Calu3 (cell line): ENCODE data around the gene TACC3. TPM values are rescaled to one million over a fixed set of nuclear protein-coding genes. Genes with fewer than 3 reads are reported as not detected.

Source experiments
- BruUV-seq: library from RNA; stranded (reverse); fragments of 400-500 nt; replicated peaks from 2 replicates; lab custom pipeline; 2021; lab: Mats Ljungman, UMichigan
- CTCF ChIA-PET: fragments of 300-600 bp; sonication (Branson Sonifier 250); formaldehyde crosslinking; loops from one replicate; lab custom pipeline; 2022; ENCODE audit warnings: antibody characterized with exemption; lab: Charles Lee
- DNase-seq: peaks from one replicate; pipeline ENCODE4 v3.0.0; 2022
- H3K27ac Mint-ChIP-seq: one replicate; pipeline ENCODE4 v1.8.0; 2022; ENCODE audit warnings: mixed read lengths; ENCODE audit not compliant: unreplicated experiment
- H3K27me3 Mint-ChIP-seq: one replicate; pipeline ENCODE4 v1.8.0; 2022; ENCODE audit warnings: mixed read lengths; ENCODE audit not compliant: unreplicated experiment
- H3K36me3 Mint-ChIP-seq: one replicate; pipeline ENCODE4 v1.8.0; 2022; ENCODE audit warnings: mild to moderate bottlenecking, moderate library complexity, mixed read lengths; ENCODE audit not compliant: insufficient read depth, unreplicated experiment
- H3K4me1 Mint-ChIP-seq: one replicate; pipeline ENCODE4 v1.8.0; 2022; ENCODE audit warnings: mild to moderate bottlenecking, low read depth, mixed read lengths; ENCODE audit not compliant: unreplicated experiment
- H3K4me3 Mint-ChIP-seq: one replicate; pipeline ENCODE4 v1.8.0; 2022; ENCODE audit warnings: mild to moderate bottlenecking, low read depth, moderate library complexity, mixed read lengths; ENCODE audit not compliant: unreplicated experiment
- H3K9me3 Mint-ChIP-seq: one replicate; pipeline ENCODE4 v1.8.0; 2022; ENCODE audit warnings: low read depth, mixed read lengths; ENCODE audit not compliant: unreplicated experiment
- CTCF ChIP-seq: fragments of 200-600 bp; IDR thresholded peaks from one replicate; pipeline ENCODE4 v1.8.0; 2022; ENCODE audit warnings: antibody characterized with exemption; ENCODE audit not compliant: unreplicated experiment
- intact Hi-C: fragments of 100-400 bp; cut with micrococcal nuclease; formaldehyde crosslinking; loops from one replicate; pipeline ENCODE4 v1.10.0; 2022; ENCODE audit not compliant: unreplicated experiment
- total RNA-seq: library from RNA; stranded (reverse); gene quantifications from 2 replicates; pipeline ENCODE4 v1.2.3, GENCODE V29; 2022

Gene TACC3
- total RNA-seq, 1 experiment from 2014 or later, result 95.9 TPM

- Mint-ChIP-seq H3K36me3 (peaks cover 5% of the 10 kb centered on the region), H3K4me3 (no peak overlapping the region), H3K4me1 (no peaks in the 10 kb centered on the region), H3K27me3 (no peaks in the 10 kb centered on the region), H3K9me3 (no peaks in the 10 kb centered on the region), H3K27ac (no peak overlapping the region)
- no peak for TF ChIP-seq CTCF
- DNase-seq, result peak; percentile 44
- CTCF ChIA-PET, result interaction anchor here (0.7 to 2.0 kb wide), 3 partner anchors 10 to 58 kb away, joined by 4 to 6 read pairs (median 4); no protein-coding TSS in a partner anchor
- intact Hi-C loops, result no loop called here
- no TSS peak for BruUV-seq
Observed at GRCh38 chr4:1752284-1753041, 31.1 kb downstream of the TACC3 start.

DNA sequence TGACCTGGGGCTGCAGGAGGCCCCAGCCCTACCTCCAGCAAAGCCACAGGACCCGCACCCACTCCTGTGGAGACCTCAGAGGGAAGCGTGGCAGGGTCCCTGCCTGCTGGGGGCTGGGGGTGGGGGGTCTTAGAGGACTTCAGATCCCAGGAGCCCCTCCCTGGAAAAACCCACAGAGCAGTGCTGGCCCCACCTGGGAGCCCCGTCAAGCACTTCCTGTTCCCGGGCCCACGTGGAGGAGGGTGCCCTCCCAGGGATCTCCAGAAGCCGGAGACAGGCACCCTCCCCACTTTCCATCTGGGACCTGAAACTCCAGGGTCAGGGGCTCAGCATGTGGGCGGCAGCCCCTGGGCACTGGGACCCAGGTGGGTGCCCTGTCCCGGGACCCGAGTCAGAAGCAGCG lies 32.0 kb downstream of the TACC3 start:
- no peaks in the 10 kb centered on the region for H3K9me3 Mint-ChIP-seq
- no peak for TF ChIP-seq CTCF
- no peaks in the 10 kb centered on the region for H3K4me1 Mint-ChIP-seq
- no peak for DNase-seq
- CTCF ChIA-PET, result interaction anchor here (0.6 kb wide), 1 partner anchor 59 kb away, joined by 9 read pairs; no protein-coding TSS in a partner anchor
- no peak overlapping the region for H3K4me3 Mint-ChIP-seq
- BruUV-seq, result no TSS peak
- H3K27me3 Mint-ChIP-seq, result no peaks in the 10 kb centered on the region
- H3K36me3 Mint-ChIP-seq, result peaks cover 5% of the 10 kb centered on the region
- H3K27ac Mint-ChIP-seq, result no peak overlapping the region
- intact Hi-C loops, result no loop called here

DNA sequence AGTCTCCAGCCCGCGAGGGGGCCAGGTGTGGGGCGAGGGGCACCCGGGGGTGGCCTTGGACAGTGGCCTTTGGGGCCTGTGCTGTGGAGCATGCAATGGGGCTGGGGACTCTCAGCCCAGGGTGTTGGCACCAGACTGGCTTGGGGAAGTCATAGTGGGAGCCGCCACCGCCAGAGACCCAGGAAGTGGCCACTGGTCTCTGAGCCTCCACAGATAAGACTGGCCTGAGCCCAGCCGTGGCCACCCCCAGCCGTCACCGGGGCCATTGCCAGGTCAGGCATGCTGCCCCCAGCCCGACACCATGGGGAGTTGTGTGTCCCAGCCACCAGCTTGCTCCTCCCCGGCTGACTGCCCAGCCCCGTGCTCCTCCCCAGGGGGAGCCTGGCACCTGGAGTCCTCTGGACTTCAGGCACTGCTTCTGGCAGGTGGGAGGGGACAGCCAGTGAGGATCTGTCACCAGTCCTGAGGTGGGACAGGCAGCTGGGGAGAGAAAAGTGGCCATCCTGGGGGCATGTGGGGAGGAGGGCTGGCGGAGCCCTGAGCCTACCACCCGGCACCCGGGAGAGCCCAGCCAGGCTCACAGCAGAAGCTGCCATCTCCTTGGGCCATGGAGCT lies 32.5 kb downstream of the TACC3 start:
- no peaks in the 10 kb centered on the region for H3K27me3 Mint-ChIP-seq

GRCh38 chr4:1754336-1754735 lies 33.0 kb downstream of the TACC3 start:
- Mint-ChIP-seq H3K27me3 (no peaks in the 10 kb centered on the region), H3K4me3 (no peak overlapping the region), H3K9me3 (no peaks in the 10 kb centered on the region), H3K27ac (no peak overlapping the region), H3K4me1 (no peaks in the 10 kb centered on the region), H3K36me3 (peaks cover 5% of the 10 kb centered on the region)
- no TSS peak for BruUV-seq
- TF ChIP-seq CTCF, result no peak
- intact Hi-C loops, result no loop called here
- CTCF ChIA-PET, result interaction anchor here (0.7 kb wide), 2 partner anchors 13 to 50 kb away, joined by 5 to 8 read pairs; no protein-coding TSS in a partner anchor
- no peak for DNase-seq

More for the DNA sequence above, 32.5 kb downstream of the TACC3 start:
- no peak for TF ChIP-seq CTCF
- intact Hi-C loops, result no loop called here
- CTCF ChIA-PET, result interaction anchor here (0.6 to 0.7 kb wide), 3 partner anchors 14 to 59 kb away, joined by 5 to 9 read pairs (median 8); no protein-coding TSS in a partner anchor
- no peaks in the 10 kb centered on the region for H3K4me1 Mint-ChIP-seq
- H3K9me3 Mint-ChIP-seq, result no peaks in the 10 kb centered on the region
- no peak overlapping the region for H3K4me3 Mint-ChIP-seq
- DNase-seq, result peak; percentile 39
- no TSS peak for BruUV-seq
- no peak overlapping the region for H3K27ac Mint-ChIP-seq
- peaks cover 5% of the 10 kb centered on the region for H3K36me3 Mint-ChIP-seq
